ENCODE data around the gene MAN2B1.

DNA sequence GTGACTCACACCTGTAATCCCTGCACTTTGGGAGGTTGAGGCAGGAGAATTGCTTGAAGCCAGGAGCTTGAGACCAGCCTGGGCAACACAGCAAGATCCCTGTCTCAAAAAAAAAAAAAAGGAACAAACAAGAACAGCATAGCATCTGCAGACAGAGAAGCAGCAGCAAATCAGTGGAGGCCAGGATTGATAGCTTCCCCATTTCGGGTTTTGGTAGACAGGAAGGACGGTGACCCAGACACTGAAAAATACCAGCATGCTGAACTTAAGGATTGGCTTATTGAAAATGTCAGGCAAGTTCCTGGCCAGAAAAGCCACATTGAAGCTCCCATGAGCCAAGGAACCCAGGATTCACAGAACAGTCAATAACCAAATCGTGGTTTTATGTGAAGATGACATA lies 58.9 kb downstream of the MAN2B1 start:
- TF ChIP-seq, protein P1, sequence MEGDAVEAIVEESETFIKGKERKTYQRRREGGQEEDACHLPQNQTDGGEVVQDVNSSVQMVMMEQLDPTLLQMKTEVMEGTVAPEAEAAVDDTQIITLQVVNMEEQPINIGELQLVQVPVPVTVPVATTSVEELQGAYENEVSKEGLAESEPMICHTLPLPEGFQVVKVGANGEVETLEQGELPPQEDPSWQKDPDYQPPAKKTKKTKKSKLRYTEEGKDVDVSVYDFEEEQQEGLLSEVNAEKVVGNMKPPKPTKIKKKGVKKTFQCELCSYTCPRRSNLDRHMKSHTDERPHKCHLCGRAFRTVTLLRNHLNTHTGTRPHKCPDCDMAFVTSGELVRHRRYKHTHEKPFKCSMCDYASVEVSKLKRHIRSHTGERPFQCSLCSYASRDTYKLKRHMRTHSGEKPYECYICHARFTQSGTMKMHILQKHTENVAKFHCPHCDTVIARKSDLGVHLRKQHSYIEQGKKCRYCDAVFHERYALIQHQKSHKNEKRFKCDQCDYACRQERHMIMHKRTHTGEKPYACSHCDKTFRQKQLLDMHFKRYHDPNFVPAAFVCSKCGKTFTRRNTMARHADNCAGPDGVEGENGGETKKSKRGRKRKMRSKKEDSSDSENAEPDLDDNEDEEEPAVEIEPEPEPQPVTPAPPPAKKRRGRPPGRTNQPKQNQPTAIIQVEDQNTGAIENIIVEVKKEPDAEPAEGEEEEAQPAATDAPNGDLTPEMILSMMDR (conservative IDR thresholded peaks at IDR 0.05 in 1 of 2, IDR thresholded peaks at IDR 0.05 in 1 of 2; ENCODE audit: extremely low read depth in 1 of 2, insufficient read depth in 1 of 2, low read depth in 1 of 2, low read length in 2 of 2), result no peak
- TF ChIP-seq EZH2 (IDR thresholded peaks at IDR 0.05; ENCODE audit: borderline replicate concordance, low read length), result no peak

All from mammary epithelial cell (primary cell).